HG03064 (cell line): Measurements from ENCODE around the gene AOC3.
"Not testable (repeated sequence)": the region's sequence is repeated elsewhere in the genome, so short reads cannot be mapped to it uniquely, and the experiment has no call there.

Experiments
- ATAC-seq: cut with Tn5 transposase; IDR thresholded peaks from one replicate; pipeline ENCODE4 v1.9.1; 2021; ENCODE audit warnings: low read depth; ENCODE audit not compliant: unreplicated experiment

AOC3 gene

DNA sequence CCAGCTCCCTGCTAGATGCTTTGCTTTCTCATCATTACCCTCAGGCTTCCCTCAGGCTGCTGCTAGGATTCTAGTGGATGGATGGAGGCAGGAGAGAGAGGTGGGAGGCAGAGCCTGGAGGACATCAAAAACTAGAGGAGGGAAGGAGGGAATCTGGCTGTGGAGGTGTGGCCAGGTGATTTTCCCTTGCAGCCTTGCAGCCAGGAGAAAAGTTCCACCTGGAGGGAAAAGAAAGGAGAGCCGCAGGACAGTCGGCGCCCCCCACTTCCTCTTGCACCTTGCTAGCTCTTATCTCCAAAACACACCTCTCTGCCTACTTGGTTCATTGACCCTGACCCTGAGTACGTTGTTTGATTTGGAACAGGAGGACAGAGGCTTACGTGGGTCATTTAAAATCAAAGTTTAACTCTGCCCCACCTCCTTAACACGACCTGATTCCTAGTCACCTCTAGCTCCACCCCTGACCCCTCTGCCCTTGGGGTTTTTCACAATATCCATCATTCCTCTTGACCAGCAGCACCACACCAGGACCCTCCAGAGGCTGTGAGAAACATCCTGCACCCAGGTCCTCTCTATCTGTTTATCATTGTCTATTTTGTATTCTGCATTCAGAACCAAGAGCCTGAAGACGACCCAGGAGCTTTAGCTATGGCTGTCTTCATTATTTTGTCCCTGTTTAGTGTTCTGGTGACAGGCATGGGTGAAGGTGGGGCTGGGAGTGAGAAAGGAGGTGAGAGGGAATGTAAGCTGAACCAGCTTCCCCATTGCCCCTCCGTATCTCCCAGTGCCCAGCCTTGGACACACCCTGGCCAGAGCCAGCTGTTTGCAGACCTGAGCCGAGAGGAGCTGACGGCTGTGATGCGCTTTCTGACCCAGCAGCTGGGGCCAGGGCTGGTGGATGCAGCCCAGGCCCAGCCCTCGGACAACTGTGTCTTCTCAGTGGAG, 15.9 kb downstream of the AOC3 start:
- ATAC-seq: no peak

DNA sequence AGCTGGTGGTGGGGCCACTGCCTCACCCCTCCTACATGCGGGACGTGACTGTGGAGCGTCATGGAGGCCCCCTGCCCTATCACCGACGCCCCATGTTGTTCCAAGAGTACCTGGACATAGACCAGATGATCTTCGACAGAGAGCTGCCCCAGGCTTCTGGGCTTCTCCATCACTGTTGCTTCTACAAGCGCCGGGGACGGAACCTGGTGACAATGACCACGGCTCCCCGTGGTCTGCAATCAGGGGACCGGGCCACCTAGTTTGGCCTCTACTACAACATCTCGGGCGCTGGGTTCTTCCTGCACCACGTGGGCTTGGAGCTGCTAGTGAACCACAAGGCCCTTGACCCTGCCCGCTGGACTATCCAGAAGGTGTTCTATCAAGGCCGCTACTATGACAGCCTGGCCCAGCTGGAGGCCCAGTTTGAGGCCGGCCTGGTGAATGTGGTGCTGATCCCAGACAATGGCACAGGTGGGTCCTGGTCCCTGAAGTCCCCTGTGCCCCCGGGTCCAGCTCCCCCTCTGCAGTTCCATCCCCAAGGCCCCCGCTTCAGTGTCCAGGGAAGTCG, 16.8 kb downstream of the AOC3 start:
- ATAC-seq: not testable (repeated sequence)

DNA sequence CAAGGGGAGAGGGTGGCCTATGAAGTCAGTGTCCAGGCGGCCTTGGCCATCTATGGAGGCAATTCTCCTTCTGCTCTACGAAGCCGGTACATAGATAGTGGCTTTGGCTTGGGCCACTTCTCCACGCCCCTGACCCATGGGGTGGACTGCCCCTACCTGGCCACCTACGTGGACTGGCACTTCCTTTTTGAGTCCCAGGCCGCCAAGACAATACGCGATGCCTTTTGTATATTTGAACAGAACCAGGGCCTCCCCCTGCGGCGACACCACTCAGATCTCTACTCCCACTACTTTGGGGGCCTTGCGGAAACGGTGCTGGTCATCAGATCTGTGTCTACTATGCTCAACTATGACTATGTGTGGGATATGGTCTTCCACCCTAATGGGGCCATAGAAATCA, 17.3 kb downstream of the AOC3 start:
- no peak for ATAC-seq

DNA sequence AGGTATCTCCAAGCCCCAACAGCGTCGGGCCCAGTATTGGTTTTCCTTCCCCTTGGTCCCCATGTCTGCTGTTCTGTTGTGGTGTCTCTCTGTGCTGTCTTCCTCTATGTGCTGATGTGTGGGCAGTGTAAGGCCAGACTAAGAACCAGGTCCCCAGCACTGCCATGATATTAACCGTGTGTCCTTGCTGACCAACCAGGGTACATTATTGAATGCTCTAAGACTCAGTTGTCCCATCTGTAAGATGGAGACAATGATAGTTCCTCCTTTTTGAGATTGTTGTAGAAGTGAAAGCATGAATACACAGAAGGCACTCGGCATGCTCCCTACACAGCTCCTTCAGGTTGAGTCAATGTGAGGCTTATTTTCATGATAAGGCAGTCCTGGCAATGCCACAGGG, 20.6 kb downstream of the AOC3 start:
- no peak for ATAC-seq

DNA sequence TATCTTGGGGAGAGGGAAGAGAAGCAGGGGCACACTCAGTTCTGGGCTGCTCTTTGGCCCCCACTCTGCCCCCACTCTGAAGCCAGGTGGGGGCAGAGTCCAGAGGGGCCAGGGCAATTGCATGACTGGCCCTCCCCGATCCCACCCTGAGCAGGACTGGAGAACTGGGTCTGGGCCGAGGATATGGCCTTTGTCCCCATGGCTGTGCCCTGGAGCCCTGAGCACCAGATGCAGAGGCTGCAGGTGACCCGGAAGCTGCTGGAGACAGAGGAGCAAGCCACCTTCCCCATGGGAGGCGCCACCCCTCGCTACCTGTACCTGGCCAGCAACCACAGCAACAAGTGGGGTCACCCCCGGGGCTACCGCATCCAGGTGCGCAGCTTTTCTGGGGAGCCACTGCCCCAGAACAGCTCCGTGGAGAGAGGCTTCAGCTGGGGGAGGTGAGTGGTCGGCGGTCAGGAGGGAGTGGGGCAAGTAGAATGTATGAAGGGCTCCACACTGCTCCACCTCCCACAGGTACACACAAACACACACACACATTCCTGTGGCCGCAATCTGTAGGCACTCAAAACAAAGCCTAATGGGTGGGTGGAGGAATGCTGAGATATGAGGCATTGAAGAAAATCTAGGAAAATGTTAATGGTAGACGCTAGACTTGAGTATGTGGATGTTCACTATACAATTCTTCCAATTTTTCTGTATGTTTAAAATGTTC, 21.4 kb downstream of the AOC3 start:
- no peak for ATAC-seq

DNA sequence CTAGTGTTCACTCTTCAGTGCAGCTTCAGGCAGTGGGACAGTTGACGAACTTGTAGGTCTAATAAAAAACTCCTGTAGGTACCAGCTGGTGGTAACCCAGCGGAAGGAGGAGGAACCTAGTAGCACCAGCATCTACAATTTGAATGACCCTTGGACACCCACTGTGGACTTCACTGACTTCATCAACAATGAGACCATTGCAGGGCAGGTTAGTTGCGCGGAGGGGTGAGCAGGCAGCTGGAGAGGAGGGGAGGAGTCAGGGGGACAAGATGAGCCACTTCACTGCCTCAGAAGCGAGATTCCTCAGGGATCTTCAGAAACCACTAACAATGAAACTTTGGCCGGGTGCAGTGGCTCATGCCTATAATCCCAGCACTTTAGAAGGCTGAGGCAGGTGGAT, 22.3 kb downstream of the AOC3 start:
- ATAC-seq: no peak

DNA sequence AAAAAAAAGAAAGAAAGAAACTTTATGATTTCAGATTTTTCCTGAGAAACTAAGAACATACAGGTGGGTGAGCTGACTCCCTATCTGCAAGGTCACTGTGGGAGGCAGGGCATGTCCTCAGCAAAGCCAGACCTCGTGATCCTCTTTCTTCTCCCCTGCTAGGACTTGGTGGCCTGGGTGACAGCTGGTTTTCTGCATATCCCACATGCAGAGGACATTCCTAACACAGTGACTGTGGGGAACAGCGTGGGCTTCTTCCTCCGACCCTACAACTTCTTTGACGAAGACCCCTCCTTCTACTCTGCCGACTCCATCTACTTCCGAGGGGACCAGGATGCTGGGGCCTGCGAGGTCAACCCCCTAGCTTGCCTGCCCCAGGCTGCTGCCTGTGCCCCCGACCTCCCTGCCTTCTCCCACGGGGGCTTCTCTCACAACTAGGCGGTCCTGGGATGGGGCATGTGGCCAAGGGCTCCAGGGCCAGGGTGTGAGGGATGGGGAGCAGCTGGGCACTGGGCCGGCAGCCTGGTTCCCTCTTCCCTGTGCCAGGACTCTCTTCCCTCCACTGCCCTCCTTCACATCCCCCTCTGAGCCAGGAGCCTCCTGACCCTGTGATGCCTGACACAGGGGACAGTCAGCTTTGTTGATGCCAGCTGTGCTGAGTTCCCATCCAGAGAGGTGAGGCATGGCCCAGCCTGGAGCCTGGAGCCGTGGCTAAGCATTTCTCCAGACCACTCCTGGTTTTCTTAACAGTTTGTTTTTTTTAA, 23.1 kb downstream of the AOC3 start:
- ATAC-seq: not testable (repeated sequence)

DNA sequence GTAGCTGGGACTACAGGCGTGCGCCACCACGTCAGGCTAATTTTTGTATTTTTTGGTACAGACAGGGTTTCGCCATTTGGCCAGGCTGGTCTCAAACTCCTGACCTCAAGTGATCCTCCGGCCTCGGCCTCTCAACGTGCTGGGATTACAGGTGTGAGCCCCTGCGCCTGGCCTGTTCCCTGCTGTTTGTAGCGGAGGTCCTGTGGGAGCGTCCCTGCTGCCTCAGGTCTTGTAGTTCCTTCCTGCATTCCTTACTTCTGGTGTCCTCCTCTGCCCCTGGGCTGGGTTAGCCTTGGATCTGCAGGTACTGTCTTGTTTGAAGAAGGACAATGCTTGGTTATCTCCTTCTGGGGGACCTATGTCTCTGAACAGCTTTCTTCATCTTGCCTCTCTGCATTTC, 26.0 kb downstream of the AOC3 start:
- ATAC-seq: no peak

DNA sequence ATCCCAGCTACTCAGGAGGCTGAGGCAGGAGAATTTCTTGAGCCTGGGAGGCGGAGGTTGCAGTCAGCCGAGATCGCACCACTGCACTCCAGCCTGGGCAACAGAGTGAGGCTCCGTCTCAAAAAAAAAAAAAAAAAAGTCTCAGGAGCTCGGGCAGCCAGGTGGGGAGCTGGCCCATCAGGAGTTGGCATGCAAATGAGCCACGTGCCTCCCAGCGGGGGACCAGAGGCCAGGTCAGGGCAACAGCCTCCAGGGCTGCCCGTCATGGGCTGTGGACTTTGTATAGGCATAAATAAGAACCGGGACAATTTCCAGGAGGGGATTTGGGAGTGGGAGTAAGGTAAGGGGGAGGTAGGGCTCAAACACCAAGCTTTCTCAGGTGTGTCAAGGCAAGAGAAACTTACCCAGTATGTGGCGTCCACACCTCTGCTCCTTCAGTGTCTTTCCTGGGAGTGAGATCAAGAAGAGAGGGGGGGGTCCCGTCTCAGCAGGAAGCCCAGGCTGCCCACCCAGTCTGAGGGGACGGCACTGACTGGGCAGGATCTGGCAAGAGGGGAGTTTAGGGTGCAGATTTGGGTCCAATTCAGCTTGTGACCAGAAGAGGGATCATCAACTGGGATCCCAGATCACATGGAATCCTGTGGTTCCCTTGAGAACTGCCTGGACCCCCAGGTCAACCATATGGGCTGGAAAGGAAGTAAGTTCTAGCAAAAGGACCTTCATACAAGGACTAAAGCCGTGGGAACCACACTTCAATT, 27.3 kb downstream of the AOC3 start:
- no peak for ATAC-seq

DNA sequence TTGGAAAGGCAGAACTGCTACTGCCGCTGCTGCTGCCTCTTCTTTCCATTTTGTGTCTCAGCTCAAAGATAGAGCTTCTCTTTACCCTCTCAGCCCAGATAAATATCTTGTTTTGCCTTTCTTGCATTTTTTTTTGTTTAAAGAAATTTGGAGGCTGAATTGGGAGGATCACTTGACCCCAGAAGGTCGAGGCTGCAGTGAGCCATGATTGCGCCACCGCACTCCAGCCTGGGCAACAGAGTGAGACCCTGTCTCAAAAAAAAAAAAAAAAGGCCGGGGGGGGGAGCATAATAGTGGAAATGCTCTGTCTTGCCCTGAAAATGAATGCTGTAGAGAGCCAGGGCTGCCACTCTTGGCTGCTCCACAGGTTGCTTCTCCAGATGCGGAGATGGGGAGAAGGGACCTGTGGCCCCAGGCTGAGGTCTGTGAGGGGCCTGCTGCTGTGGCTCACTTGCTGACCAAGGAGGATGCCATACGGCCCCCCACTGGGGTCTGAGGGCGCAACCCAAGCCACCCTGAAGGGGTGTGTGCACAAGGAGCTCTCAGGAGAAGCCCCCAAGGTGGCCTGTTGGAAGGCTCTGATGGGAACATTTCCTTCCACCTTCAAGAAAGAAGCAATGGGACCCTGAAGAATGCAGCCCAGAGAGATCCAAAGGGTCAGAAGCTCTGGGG, 28.1 kb downstream of the AOC3 start:
- no peak for ATAC-seq

DNA sequence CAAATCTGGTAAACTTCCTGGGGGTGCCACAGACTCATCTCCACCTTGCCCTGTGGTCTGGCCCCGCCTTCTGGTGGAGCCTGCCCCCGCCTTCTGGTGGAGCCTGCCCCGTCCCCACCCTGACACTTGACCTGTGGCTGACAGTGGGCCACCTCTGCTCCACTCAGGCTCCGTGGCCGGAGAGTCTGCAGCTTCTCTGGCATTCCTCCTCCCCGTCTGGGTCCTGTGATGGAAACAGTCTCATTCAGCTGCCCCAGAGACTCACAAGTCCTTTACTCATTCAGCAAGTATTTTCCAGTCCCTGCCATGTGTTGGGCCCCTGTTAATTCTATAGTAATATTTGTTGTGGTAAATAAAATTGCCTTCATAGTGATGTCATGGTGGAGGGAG, 28.6 kb downstream of the AOC3 start:
- no peak for ATAC-seq

DNA sequence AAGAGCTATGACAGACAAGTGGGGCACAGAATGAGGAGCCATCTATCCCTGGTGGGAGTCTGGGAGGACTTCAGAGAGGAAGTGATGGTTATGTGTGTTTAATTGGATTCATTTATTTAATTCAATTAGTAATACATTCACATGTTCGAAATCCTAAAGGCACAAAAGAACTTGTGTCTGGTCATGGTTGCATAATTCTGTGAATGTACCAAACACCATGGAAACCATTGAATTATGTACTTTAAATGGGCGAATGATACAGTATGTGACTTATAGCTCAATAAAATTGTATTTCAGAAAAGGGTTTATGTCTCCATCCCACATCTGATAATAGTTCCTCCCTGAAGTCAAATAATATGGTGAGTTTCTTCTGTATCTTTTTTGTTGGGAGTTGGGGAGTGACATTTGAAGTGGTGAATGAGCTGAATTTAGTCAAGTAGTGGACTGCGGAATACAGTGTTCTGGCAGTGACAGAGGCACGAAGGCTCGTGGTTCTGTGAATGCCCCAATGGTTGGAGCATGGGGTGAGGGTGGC, 29.8 kb downstream of the AOC3 start:
- ATAC-seq: no peak

DNA sequence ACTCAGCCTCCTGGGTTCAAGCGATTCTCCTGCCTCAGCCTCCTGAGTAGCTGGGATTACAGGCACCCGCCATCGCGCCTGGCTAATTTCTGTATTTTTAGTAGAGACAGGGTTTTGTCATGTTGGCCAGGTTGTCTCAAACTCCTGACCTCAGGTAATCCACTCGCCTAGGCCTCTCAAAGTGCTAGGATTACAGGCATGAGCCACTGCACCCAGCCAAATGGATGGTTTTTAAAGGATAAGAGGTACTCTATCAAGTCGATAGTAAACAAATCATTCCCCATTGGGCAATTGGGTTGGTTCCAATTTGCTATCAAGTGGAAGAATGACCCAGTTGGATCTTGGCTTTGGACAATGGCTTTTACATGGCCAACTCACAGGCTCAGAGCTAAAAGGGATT, 30.7 kb downstream of the AOC3 start:
- not testable (repeated sequence) for ATAC-seq

DNA sequence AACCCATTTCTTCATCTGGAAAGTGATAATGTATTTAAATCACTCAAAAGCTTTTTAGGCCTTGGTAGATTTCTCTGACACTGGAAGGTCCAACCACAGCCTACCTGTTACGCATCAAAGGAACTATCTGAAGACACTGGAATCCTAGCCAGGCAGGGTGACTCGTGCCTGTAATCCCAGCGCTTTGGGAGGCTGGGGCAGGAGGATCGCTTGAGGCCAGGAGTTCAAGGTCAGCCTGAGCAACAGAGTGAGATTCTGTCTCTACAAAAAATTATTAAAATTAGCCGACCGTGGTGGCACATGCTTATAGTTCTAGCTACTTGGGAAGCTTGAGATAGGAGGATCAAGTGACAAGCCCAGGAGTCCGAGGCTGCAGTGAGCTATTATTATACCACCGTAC, 31.2 kb downstream of the AOC3 start:
- no peak for ATAC-seq

DNA sequence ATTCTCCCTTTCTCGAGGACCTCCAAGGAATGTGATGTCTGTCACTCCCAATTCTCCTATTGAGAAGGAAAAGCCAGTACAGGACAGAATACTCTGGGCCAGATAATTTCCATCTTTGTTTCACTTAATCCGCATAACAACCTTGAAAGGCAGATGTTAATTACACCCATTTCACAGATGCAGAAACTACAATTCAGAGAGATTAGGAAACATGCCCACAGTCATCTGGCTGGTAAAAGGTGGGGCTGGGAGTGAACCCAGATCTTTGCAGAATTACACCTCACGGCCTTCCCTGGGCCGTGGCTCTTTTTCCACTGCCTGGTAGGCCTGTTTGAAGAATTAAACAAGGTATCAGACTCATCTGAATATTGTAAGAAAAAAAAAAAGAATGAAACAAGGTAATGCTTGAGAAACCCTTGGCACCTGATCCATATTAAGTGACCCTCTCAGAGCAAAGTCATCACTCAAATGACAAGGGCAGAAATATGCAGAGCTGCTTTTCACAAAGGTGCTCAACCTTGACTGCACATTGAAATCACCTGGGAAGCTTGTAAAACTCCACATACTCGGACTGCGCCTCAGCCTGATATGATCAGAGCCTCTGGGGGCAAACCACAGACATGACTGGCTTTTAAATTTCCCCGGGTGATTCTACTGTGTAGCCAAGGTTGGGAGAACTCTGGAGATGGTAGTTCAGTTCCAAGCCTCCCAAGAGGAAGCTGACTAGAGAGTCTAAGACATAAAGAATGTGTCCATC, 33.0 kb downstream of the AOC3 start:
- no peak for ATAC-seq

DNA sequence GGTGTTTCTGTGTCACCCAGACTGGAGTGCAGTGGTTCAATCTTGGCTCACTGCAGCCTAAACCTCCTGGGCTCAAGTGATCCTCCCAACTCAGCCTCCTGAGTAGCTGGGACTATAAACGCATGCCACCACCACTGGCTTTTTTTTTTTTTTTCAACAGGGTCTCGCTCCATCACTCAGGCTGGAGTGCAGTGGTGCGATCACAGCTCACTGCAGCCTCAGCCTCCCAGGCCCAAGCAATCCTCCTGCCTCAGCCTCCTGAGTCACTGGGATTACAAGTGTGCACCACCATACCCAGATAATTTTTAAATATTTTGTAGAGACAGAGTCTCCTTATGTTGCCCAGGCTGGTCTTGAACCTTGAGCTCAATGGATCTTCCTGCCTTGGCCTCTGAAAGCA, 34.8 kb downstream of the AOC3 start:
- ATAC-seq: not testable (repeated sequence)

DNA sequence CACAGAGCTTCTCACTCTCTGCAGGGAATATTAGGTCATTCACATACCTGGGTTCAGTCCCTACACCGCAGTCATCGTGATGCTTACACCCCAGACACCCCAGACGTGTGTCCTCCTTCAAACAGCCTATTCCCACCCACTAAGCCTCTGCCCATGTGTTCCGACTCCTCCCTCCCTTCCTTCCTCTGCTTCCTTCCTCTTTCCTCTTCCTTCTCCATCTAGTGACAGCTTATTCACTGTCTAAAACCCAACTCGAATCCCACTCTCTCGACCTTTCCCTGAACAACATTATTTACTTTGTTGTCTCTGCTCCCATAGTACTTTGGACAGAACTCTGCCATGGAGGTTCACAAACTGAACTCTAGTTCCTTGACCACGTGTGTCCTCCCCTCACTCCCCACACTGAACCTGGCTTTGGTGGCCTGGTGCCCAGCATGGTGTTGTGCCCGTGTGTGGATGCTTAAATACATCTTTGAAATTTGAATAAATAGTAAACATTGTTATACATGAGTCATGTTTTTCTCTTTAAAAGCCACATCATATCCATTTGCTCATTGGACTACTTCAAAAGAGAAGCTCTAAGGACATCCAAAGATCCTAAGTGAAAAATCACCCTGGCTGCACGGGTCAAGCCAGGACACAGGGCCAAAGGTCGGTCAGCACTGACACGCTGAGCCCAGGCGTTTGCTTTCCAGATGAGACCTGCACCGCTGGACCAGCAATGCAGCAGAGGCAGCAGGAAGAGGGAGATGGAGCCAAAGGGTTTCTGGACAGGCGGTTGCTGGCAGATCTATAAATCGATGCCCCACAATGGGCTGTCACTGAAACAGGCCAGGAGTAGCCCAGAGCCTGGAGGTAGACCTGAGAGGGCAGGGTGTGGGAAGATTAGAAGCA, 35.5 kb downstream of the AOC3 start:
- no peak for ATAC-seq

DNA sequence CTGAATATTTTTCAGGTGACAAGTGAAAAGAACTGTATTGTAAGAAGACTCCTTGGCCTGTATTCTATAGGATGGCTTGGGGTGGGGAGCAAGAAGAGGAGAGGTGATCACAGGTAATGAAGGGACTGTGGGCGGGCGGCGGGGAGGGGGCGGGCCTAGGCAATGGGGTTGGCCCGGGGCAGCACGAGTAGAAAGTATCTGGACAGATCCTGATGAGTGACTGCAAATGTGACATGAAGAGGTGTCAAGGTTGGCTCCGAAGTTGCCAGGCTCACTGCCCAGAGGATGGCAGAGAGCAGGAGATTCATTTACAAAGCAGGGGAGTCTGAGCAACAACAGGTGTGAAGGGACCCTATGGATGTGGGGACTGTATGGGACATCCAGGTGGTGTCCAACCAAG, 38.8 kb downstream of the AOC3 start:
- no peak for ATAC-seq
